PC-9 (cell line): ENCODE measurements around the gene BBIP1. TPM values are rescaled to one million over a fixed set of nuclear protein-coding genes. Genes with fewer than 3 reads are reported as not detected.
"Not testable (repeated sequence)": the region's sequence is repeated elsewhere in the genome, so short reads cannot be mapped to it uniquely, and the experiment has no call there.

ENCODE experiments used
- BruUV-seq: library from RNA; stranded (reverse); fragments of 400-500 nt; replicated peaks from 2 replicates; lab custom pipeline; 2021; lab: Mats Ljungman, UMichigan
- CTCF ChIA-PET: fragments of 300-600 bp; sonication (Branson Sonifier 250); formaldehyde crosslinking; loops from one replicate; lab custom pipeline; 2022; ENCODE audit warnings: antibody characterized with exemption; lab: Charles Lee
- POLR2A ChIA-PET: fragments of 300-600 bp; sonication (Branson Sonifier 250); formaldehyde crosslinking; loops from one replicate; lab custom pipeline; 2022; ENCODE audit warnings: antibody characterized with exemption; ENCODE audit not compliant: unreplicated experiment; lab: Charles Lee
- DNase-seq, 2 experiments: peaks; one replicate each; pipeline versions ENCODE4 v3.0.0 to v3.0.0-alpha.2; 2015 to 2022; ENCODE audit warnings: mixed read lengths in 1 of 2
- H2AFZ ChIP-seq: fragments of 200-600 bp; sonication (generic); 2 replicates; pipeline ENCODE4 v1.8.1; 2017; ENCODE audit warnings: antibody characterized with exemption
- H3F3A ChIP-seq: fragments of 200-600 bp; sonication (generic); 2 replicates; pipeline ENCODE4 v1.8.1; 2017; ENCODE audit warnings: antibody characterized with exemption, mild to moderate bottlenecking, low read depth; ENCODE audit not compliant: insufficient read depth
- H3K27ac ChIP-seq: fragments of 200-600 bp; sonication (generic); 2 replicates; pipeline ENCODE4 v1.6.1; 2016; ENCODE audit warnings: mixed run types
- H3K27me3 ChIP-seq: fragments of 200-600 bp; sonication (generic); 2 replicates; pipeline ENCODE4 v1.6.1; 2016; ENCODE audit warnings: low read depth, mixed run types; ENCODE audit not compliant: insufficient read depth
- H3K36me3 ChIP-seq: fragments of 200-600 bp; sonication (generic); 2 replicates; pipeline ENCODE4 v1.6.1; 2016; ENCODE audit warnings: low read depth, mixed run types
- H3K4me1 ChIP-seq: fragments of 200-600 bp; sonication (generic); replicated peaks from 2 replicates; pipeline ENCODE4 v1.6.1; 2016; ENCODE audit warnings: mixed run types; ENCODE audit not compliant: insufficient read depth
- H3K4me2 ChIP-seq: fragments of 200-600 bp; sonication (generic); 2 replicates; pipeline ENCODE4 v1.6.1; 2017; ENCODE audit warnings: mixed run types
- H3K4me3 ChIP-seq: fragments of 200-600 bp; sonication (generic); 2 replicates; pipeline ENCODE4 v1.6.1; 2016; ENCODE audit warnings: mixed run types
- H3K79me2 ChIP-seq: fragments of 200-600 bp; sonication (generic); 2 replicates; pipeline ENCODE4 v1.6.1; 2017; ENCODE audit warnings: low read depth, mixed run types
- H3K9me2 ChIP-seq: fragments of 200-600 bp; sonication (generic); 2 replicates; pipeline ENCODE4 v1.8.1; 2017; ENCODE audit warnings: mild to moderate bottlenecking; ENCODE audit not compliant: insufficient read depth
- H3K9me3 ChIP-seq: fragments of 200-600 bp; sonication (generic); 2 replicates; pipeline ENCODE4 v1.8.1; 2016; ENCODE audit warnings: low read depth; ENCODE audit not compliant: insufficient read depth
- H4K20me1 ChIP-seq: fragments of 200-600 bp; sonication (generic); 2 replicates; pipeline ENCODE4 v1.8.1; 2017; ENCODE audit not compliant: insufficient read depth
- EZH2 ChIP-seq: fragments of 200-600 bp; sonication (generic); IDR thresholded peaks from 2 replicates; pipeline ENCODE4 v1.8.0; 2017; ENCODE audit warnings: antibody characterized with exemption, low read depth
- intact Hi-C: fragments of 100-400 bp; cut with micrococcal nuclease; formaldehyde crosslinking; loops from one replicate; pipeline ENCODE4 v1.10.0; 2022; ENCODE audit not compliant: unreplicated experiment
- total RNA-seq: library from RNA; stranded (reverse); gene quantifications from 2 replicates; pipeline ENCODE4 v1.2.3, GENCODE V29; 2021
- TF ChIP-seq, protein P1 (sequence below): fragments of 200-600 bp; sonication (generic); conservative IDR thresholded peaks from 2 replicates; pipeline ENCODE4 v1.6.1; 2017; ENCODE audit warnings: mixed run types, antibody characterized with exemption, mild to moderate bottlenecking, moderate library complexity

Gene BBIP1
- total RNA-seq, 1 experiment from 2014 or later = 14.9 TPM

DNA sequence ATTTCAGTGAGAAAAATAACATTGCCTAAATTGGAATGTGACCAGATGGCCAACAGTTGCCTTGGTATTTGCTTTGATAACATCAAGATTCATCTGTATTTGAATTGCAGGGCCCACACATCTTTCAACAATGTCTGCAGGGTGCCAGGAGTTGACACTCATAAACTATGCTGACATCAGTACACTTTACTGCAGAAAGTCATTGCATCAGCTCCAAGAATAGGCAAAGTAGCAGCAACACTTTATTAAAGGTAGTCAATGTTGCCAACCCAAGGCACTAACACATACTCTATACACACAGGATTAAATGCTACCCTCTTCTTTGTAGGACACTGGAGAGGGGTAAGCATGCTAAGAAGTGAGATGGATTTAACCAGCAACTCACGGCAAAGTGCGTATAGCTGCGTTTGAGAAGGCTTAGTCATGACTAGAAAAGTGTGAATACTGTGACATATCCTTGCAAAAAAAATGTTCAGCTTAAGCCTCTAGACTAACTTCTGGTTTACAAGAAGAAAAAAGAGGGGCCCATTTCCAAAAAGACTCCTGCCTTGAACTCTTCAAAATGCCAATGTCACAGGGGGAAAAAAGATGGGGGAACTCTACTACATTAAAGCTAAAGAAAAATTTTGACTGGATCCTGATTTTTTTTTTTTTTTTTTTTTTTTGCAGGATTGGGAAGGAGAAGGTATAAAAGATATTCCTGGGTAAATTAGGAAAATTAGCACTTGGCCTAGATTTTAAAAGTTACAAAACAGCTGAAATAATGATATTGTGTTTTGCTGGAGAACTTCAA lies 2.2 kb downstream of the BBIP1 start:
- no peaks in the 10 kb centered on the region for H3K9me3 ChIP-seq
- ChIA-PET POLR2A (interaction anchor here (0.6 to 0.7 kb wide), 2 partner anchors 109 to 506 kb away, joined by 3 read pairs; no protein-coding TSS in a partner anchor), CTCF (interaction anchor here (0.6 kb wide), 1 partner anchor 306 kb away, joined by 4 read pairs; no protein-coding TSS in a partner anchor)
- H2AFZ ChIP-seq = no peak overlapping the region
- peak overlapping the region; percentile 77; the same call in 1 of the 2 replicates for H3K4me2 ChIP-seq
- no peak overlapping the region for H3K27ac ChIP-seq
- H3K9me2 ChIP-seq = no peaks in the 10 kb centered on the region
- no peak overlapping the region for H3K4me3 ChIP-seq
- no peaks in the 10 kb centered on the region for H3K36me3 ChIP-seq
- intact Hi-C loops = no loop called here
- peaks cover 19% of the 10 kb centered on the region for H3K4me1 ChIP-seq
- no peaks in the 10 kb centered on the region for H4K20me1 ChIP-seq
- peaks cover 18% of the 10 kb centered on the region for H3K79me2 ChIP-seq
- 0 out of 2 replicates have a peak, but pooled peaks cover 4% of the 10 kb centered on the region for H3F3A ChIP-seq
- TF ChIP-seq, protein P1, sequence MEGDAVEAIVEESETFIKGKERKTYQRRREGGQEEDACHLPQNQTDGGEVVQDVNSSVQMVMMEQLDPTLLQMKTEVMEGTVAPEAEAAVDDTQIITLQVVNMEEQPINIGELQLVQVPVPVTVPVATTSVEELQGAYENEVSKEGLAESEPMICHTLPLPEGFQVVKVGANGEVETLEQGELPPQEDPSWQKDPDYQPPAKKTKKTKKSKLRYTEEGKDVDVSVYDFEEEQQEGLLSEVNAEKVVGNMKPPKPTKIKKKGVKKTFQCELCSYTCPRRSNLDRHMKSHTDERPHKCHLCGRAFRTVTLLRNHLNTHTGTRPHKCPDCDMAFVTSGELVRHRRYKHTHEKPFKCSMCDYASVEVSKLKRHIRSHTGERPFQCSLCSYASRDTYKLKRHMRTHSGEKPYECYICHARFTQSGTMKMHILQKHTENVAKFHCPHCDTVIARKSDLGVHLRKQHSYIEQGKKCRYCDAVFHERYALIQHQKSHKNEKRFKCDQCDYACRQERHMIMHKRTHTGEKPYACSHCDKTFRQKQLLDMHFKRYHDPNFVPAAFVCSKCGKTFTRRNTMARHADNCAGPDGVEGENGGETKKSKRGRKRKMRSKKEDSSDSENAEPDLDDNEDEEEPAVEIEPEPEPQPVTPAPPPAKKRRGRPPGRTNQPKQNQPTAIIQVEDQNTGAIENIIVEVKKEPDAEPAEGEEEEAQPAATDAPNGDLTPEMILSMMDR = no peak
- TF ChIP-seq EZH2 = no peak
- no TSS peak for BruUV-seq
- H3K27me3 ChIP-seq = no peaks in the 10 kb centered on the region
- DNase-seq = peak in 1 of 2 experiments; percentile 56

GRCh38 chr10:110915600-110915999 lies 3.4 kb downstream of the BBIP1 start:
- H3K9me3 ChIP-seq, CTCF ChIA-PET, H3K4me2 ChIP-seq, H3K79me2 ChIP-seq, H3K9me2 ChIP-seq, H3K27me3 ChIP-seq, H4K20me1 ChIP-seq, intact Hi-C loops, H3K4me3 ChIP-seq, BruUV-seq, H3K36me3 ChIP-seq, H3K27ac ChIP-seq, POLR2A ChIA-PET, H3F3A ChIP-seq, H3K4me1 ChIP-seq, H2AFZ ChIP-seq, DNase-seq: not testable (repeated sequence)

- TF ChIP-seq, protein P1 = no peak
- TF ChIP-seq EZH2 = no peak
- Histone ChIP-seq H3K4me2 (no peak overlapping the region), H3K4me1 (peaks cover 7% of the 10 kb centered on the region; the same call in 1 of the 2 replicates), H2AFZ (no peak overlapping the region), H3K4me3 (no peak overlapping the region), H3K9me3 (no peaks in the 10 kb centered on the region), H3K27ac (no peak overlapping the region), H3K9me2 (no peaks in the 10 kb centered on the region), H4K20me1 (no peaks in the 10 kb centered on the region), H3F3A (0 out of 2 replicates have a peak, but pooled peaks cover 4% of the 10 kb centered on the region), H3K79me2 (peaks cover under 1% of the 10 kb centered on the region), H3K27me3 (no peaks in the 10 kb centered on the region), H3K36me3 (no peaks in the 10 kb centered on the region)
- ChIA-PET POLR2A (no interaction called here), CTCF (no interaction called here)
- intact Hi-C loops = no loop called here
- DNase-seq = no peak
- BruUV-seq = no TSS peak
These were observed 3.9 kb downstream of the BBIP1 start for GRCh38 chr10:110915035-110915434.
